ENCODE data around the gene BMPR2.

DNA sequence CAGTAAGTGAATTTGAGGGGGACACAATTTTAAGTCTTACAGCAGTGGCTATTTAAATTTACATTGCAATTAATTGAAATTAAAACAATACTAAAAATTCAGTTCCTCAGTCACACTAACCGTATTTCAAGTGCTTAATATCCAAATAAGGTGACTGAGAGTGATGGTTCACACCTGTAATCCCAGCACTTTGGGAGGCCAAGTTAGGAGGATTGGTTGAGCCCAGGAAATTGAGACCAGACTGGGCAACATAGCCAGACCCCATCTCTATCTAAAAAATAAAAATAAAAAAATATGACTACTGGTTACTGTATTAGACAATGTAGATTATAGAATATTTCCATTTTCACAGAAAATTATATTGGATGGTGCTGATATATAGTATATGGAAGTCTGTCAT, 79.0 kb downstream of the BMPR2 start:
- TF ChIP-seq, protein P1, sequence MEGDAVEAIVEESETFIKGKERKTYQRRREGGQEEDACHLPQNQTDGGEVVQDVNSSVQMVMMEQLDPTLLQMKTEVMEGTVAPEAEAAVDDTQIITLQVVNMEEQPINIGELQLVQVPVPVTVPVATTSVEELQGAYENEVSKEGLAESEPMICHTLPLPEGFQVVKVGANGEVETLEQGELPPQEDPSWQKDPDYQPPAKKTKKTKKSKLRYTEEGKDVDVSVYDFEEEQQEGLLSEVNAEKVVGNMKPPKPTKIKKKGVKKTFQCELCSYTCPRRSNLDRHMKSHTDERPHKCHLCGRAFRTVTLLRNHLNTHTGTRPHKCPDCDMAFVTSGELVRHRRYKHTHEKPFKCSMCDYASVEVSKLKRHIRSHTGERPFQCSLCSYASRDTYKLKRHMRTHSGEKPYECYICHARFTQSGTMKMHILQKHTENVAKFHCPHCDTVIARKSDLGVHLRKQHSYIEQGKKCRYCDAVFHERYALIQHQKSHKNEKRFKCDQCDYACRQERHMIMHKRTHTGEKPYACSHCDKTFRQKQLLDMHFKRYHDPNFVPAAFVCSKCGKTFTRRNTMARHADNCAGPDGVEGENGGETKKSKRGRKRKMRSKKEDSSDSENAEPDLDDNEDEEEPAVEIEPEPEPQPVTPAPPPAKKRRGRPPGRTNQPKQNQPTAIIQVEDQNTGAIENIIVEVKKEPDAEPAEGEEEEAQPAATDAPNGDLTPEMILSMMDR (optimal IDR thresholded peaks at IDR 0.05 in 1 of 3, IDR thresholded peaks at IDR 0.05 in 1 of 3, conservative IDR thresholded peaks at IDR 0.05 in 1 of 3; ENCODE audit: extremely low read depth in 1 of 3, insufficient read depth in 2 of 3, low read length in 3 of 3): no peak
- TF ChIP-seq EZH2 (IDR thresholded peaks at IDR 0.05; ENCODE audit: low read length): no peak

Measured in keratinocyte (primary cell).